Activated CD4-positive, alpha-beta memory T cell treated with anti-CD3 and anti-CD28 coated beads, Interleukin-2, amount 10 ng/mL, durations not matched to agents 7 days and 5 days (primary cell): ENCODE results near the gene TNRC18. TPM values are rescaled to one million over a fixed set of nuclear protein-coding genes. Genes with fewer than 3 reads are reported as not detected.

Source experiments
- CTCF ChIA-PET: fragments of 350-600 bp; sonication (Branson Sonifier 250); formaldehyde crosslinking; loops from one replicate; lab custom pipeline; 2021; ENCODE audit warnings: antibody characterized with exemption, inconsistent platforms; lab: Charles Lee
- POLR2A ChIA-PET: fragments of 350-600 bp; sonication (Branson Sonifier 250); formaldehyde crosslinking; loops from one replicate; lab custom pipeline; 2021; ENCODE audit warnings: antibody characterized with exemption; lab: Charles Lee
- DNase-seq: peaks from one replicate; pipeline ENCODE4 v3.0.0-alpha.2; 2020
- H3K27ac Mint-ChIP-seq: one replicate; pipeline ENCODE4 v1.8.0; 2021; ENCODE audit warnings: mild to moderate bottlenecking, mixed read lengths
- H3K27me3 Mint-ChIP-seq: one replicate; pipeline ENCODE4 v1.8.0; 2021; ENCODE audit warnings: mixed read lengths
- H3K36me3 Mint-ChIP-seq: one replicate; pipeline ENCODE4 v1.8.0; 2021; ENCODE audit warnings: low read depth, mixed read lengths
- H3K4me1 Mint-ChIP-seq: one replicate; pipeline ENCODE4 v1.8.0; 2021; ENCODE audit warnings: mixed read lengths
- H3K4me3 Mint-ChIP-seq: one replicate; pipeline ENCODE4 v1.8.0; 2021; ENCODE audit warnings: mild to moderate bottlenecking, mixed read lengths
- H3K9me3 Mint-ChIP-seq: one replicate; pipeline ENCODE4 v1.8.0; 2021; ENCODE audit warnings: mixed read lengths
- total RNA-seq, 2 experiments: library from RNA; stranded (reverse); gene quantifications; one replicate each; pipeline ENCODE4 v1.2.3, GENCODE V29; 2021

TNRC18 gene
- total RNA-seq, 2 experiments from 2014 or later, result 56.5 to 57.6 TPM

- Mint-ChIP-seq H3K9me3 (no peaks in the 10 kb centered on the region), H3K27me3 (no peaks in the 10 kb centered on the region), H3K4me3 (no peak overlapping the region), H3K27ac (no peak overlapping the region), H3K36me3 (peaks cover 22% of the 10 kb centered on the region), H3K4me1 (peaks cover 17% of the 10 kb centered on the region)
- no peak for DNase-seq
- POLR2A ChIA-PET, result interaction anchor here (2.0 kb wide), 1 partner anchor 13 kb away, joined by 6 read pairs; no protein-coding TSS in a partner anchor
- CTCF ChIA-PET, result interaction anchor here (0.6 to 1.4 kb wide), 4 partner anchors 13 to 281 kb away, joined by 3 to 5 read pairs (median 4); no protein-coding TSS in a partner anchor
Measured at GRCh38 chr7:5383314-5384098, 40.1 kb downstream of the TNRC18 start.

GRCh38 chr7:5382281-5382892, 41.2 kb downstream of the TNRC18 start:
- POLR2A ChIA-PET, result interaction anchor here (2.0 kb wide), 1 partner anchor 14 kb away, joined by 6 read pairs; no protein-coding TSS in a partner anchor
- Mint-ChIP-seq H3K4me3 (no peak overlapping the region), H3K27ac (no peak overlapping the region), H3K36me3 (peaks cover 22% of the 10 kb centered on the region), H3K4me1 (peaks cover 20% of the 10 kb centered on the region), H3K27me3 (no peaks in the 10 kb centered on the region), H3K9me3 (no peaks in the 10 kb centered on the region)
- CTCF ChIA-PET, result interaction anchor here (1.3 kb wide), 1 partner anchor 16 kb away, joined by 5 read pairs; no protein-coding TSS in a partner anchor
- DNase-seq, result no peak

GRCh38 chr7:5381071-5381772, 42.4 kb downstream of the TNRC18 start:
- DNase-seq, result no peak
- ChIA-PET CTCF (no interaction called here), POLR2A (interaction anchor here (2.0 kb wide), 1 partner anchor 15 kb away, joined by 6 read pairs; no protein-coding TSS in a partner anchor)
- peaks cover 16% of the 10 kb centered on the region for H3K36me3 Mint-ChIP-seq
- H3K27me3 Mint-ChIP-seq, result no peaks in the 10 kb centered on the region
- H3K4me1 Mint-ChIP-seq, result peaks cover 22% of the 10 kb centered on the region
- H3K27ac Mint-ChIP-seq, result peak overlapping the region; percentile 30
- no peak overlapping the region for H3K4me3 Mint-ChIP-seq
- no peaks in the 10 kb centered on the region for H3K9me3 Mint-ChIP-seq

GRCh38 chr7:5380350-5381070, 43.1 kb downstream of the TNRC18 start:
- H3K36me3 Mint-ChIP-seq, result peaks cover 17% of the 10 kb centered on the region
- no peaks in the 10 kb centered on the region for H3K27me3 Mint-ChIP-seq
- H3K4me1 Mint-ChIP-seq, result peaks cover 30% of the 10 kb centered on the region
- DNase-seq, result no peak
- H3K9me3 Mint-ChIP-seq, result no peaks in the 10 kb centered on the region
- POLR2A ChIA-PET, result interaction anchor here (1.0 kb wide), 1 partner anchor 16 kb away, joined by 4 read pairs; no protein-coding TSS in a partner anchor
- CTCF ChIA-PET, result interaction anchor here (1.4 to 1.6 kb wide), 2 partner anchors 16 to 114 kb away, joined by 3 to 6 read pairs; no protein-coding TSS in a partner anchor
- no peak overlapping the region for H3K4me3 Mint-ChIP-seq
- H3K27ac Mint-ChIP-seq, result no peak overlapping the region

GRCh38 chr7:5379546-5379945, 44.1 kb downstream of the TNRC18 start:
- DNase-seq, result no peak
- Mint-ChIP-seq H3K9me3 (no peaks in the 10 kb centered on the region), H3K4me1 (peaks cover 26% of the 10 kb centered on the region), H3K27ac (no peak overlapping the region), H3K4me3 (no peak overlapping the region), H3K36me3 (peaks cover 14% of the 10 kb centered on the region), H3K27me3 (no peaks in the 10 kb centered on the region)
- ChIA-PET CTCF (interaction anchor here (0.9 to 1.6 kb wide), 3 partner anchors 15 to 115 kb away, joined by 3 to 6 read pairs (median 4); no protein-coding TSS in a partner anchor), POLR2A (interaction anchor here (1.0 kb wide), 1 partner anchor 17 kb away, joined by 4 read pairs; no protein-coding TSS in a partner anchor)

GRCh38 chr7:5377816-5378215, 45.8 kb downstream of the TNRC18 start:
- Mint-ChIP-seq H3K36me3 (peaks cover 19% of the 10 kb centered on the region), H3K27me3 (no peaks in the 10 kb centered on the region), H3K9me3 (no peaks in the 10 kb centered on the region), H3K4me3 (no peak overlapping the region), H3K4me1 (peaks cover 18% of the 10 kb centered on the region), H3K27ac (peak overlapping the region; percentile 34)
- DNase-seq, result no peak
- CTCF ChIA-PET, result no interaction called here
- POLR2A ChIA-PET, result no interaction called here

- POLR2A ChIA-PET, result no interaction called here
- Mint-ChIP-seq H3K9me3 (no peaks in the 10 kb centered on the region), H3K4me3 (no peak overlapping the region), H3K4me1 (peaks cover 18% of the 10 kb centered on the region), H3K27me3 (no peaks in the 10 kb centered on the region), H3K27ac (no peak overlapping the region), H3K36me3 (peaks cover 19% of the 10 kb centered on the region)
- CTCF ChIA-PET, result no interaction called here
- DNase-seq, result no peak
Measured at GRCh38 chr7:5377279-5377678, 46.4 kb downstream of the TNRC18 start.

- H3K9me3 Mint-ChIP-seq, result no peaks in the 10 kb centered on the region
- peak overlapping the region; percentile 50 for H3K27ac Mint-ChIP-seq
- peaks cover 17% of the 10 kb centered on the region for H3K36me3 Mint-ChIP-seq
- CTCF ChIA-PET, result interaction anchor here (0.9 to 1.7 kb wide), 4 partner anchors 10 to 22 kb away, joined by 3 to 6 read pairs (median 4); no protein-coding TSS in a partner anchor
- no peaks in the 10 kb centered on the region for H3K27me3 Mint-ChIP-seq
- DNase-seq, result peak; percentile 36
- POLR2A ChIA-PET, result interaction anchor here (0.9 to 2.1 kb wide), 3 partner anchors 12 to 21 kb away, joined by 3 to 8 read pairs (median 4); no protein-coding TSS in a partner anchor
- no peak overlapping the region for H3K4me3 Mint-ChIP-seq
- peaks cover 15% of the 10 kb centered on the region for H3K4me1 Mint-ChIP-seq
Measured at GRCh38 chr7:5375925-5376324, 47.7 kb downstream of the TNRC18 start.

GRCh38 chr7:5374464-5374863, 49.2 kb downstream of the TNRC18 start:
- POLR2A ChIA-PET, result no interaction called here
- CTCF ChIA-PET, result no interaction called here
- H3K9me3 Mint-ChIP-seq, result no peaks in the 10 kb centered on the region
- H3K36me3 Mint-ChIP-seq, result peaks cover 23% of the 10 kb centered on the region
- H3K4me1 Mint-ChIP-seq, result peaks cover 15% of the 10 kb centered on the region
- no peak overlapping the region for H3K4me3 Mint-ChIP-seq
- no peaks in the 10 kb centered on the region for H3K27me3 Mint-ChIP-seq
- no peak overlapping the region for H3K27ac Mint-ChIP-seq
- DNase-seq, result no peak

- CTCF ChIA-PET, result interaction anchor here (0.9 kb wide), 1 partner anchor 8 kb away, joined by 3 read pairs; no protein-coding TSS in a partner anchor
- H3K9me3 Mint-ChIP-seq, result no peaks in the 10 kb centered on the region
- H3K27ac Mint-ChIP-seq, result no peak overlapping the region
Measured at GRCh38 chr7:5373300-5373699, 50.3 kb downstream of the TNRC18 start.

GRCh38 chr7:5370454-5371353, 52.9 kb downstream of the TNRC18 start:
- Mint-ChIP-seq H3K27me3 (no peaks in the 10 kb centered on the region), H3K4me1 (peaks cover 12% of the 10 kb centered on the region), H3K27ac (no peak overlapping the region), H3K9me3 (no peaks in the 10 kb centered on the region), H3K4me3 (no peak overlapping the region), H3K36me3 (peaks cover 35% of the 10 kb centered on the region)
- DNase-seq, result no peak
- ChIA-PET CTCF (interaction anchor here (0.6 kb wide), 1 partner anchor 124 kb away, joined by 3 read pairs; no protein-coding TSS in a partner anchor), POLR2A (no interaction called here)

More at GRCh38 chr7:5373300-5373699, 50.3 kb downstream of the TNRC18 start:
- POLR2A ChIA-PET, result no interaction called here
- H3K4me1 Mint-ChIP-seq, result peaks cover 17% of the 10 kb centered on the region
- no peak overlapping the region for H3K4me3 Mint-ChIP-seq
- H3K27me3 Mint-ChIP-seq, result no peaks in the 10 kb centered on the region
- H3K36me3 Mint-ChIP-seq, result peaks cover 32% of the 10 kb centered on the region
- no peak for DNase-seq
